HEK293 (cell line): ENCODE measurements around the gene XPOT.
A peak's percentile ranks its signal among the peaks of the same experiment; 100 is the strongest.

ENCODE experiments used
- HOXA7 ChIP-seq: sonication (generic); formaldehyde crosslinking; IDR thresholded peaks from 2 replicates; pipeline ENCODE4 v1.8.1; 2022; ENCODE audit warnings: missing genetic modification reagents, borderline replicate concordance
- KLF1 ChIP-seq: fragments of 450-650 bp; formaldehyde crosslinking; IDR thresholded peaks from 2 replicates; pipeline ENCODE4 v1.5.1; 2016; ENCODE audit warnings: missing biosample characterization, missing genetic modification characterization
- PRDM10 ChIP-seq: fragments of 450-650 bp; formaldehyde crosslinking; IDR thresholded peaks from 2 replicates; pipeline ENCODE4 v1.5.1; 2016; ENCODE audit warnings: missing biosample characterization, missing genetic modification characterization
- ZFP69B ChIP-seq: fragments of 450-650 bp; formaldehyde crosslinking; IDR thresholded peaks from 2 replicates; pipeline ENCODE4 v1.5.1; 2016; ENCODE audit warnings: missing biosample characterization, missing genetic modification characterization
- ZNF114 ChIP-seq: fragments of 450-650 bp; formaldehyde crosslinking; IDR thresholded peaks from 2 replicates; pipeline ENCODE4 v1.5.0; 2017; ENCODE audit warnings: missing biosample characterization, missing genetic modification characterization
- ZNF132 ChIP-seq: fragments of 450-650 bp; formaldehyde crosslinking; IDR thresholded peaks from 2 replicates; pipeline ENCODE4 v1.5.1; 2017; ENCODE audit warnings: missing biosample characterization, missing genetic modification characterization, borderline replicate concordance
- ZNF155 ChIP-seq: fragments of 450-650 bp; formaldehyde crosslinking; IDR thresholded peaks from 2 replicates; pipeline ENCODE4 v1.5.1; 2016; ENCODE audit warnings: missing biosample characterization, missing genetic modification characterization
- ZNF174 ChIP-seq: fragments of 450-650 bp; formaldehyde crosslinking; IDR thresholded peaks from 2 replicates; pipeline ENCODE4 v1.5.0; 2017; ENCODE audit warnings: missing biosample characterization, mild to moderate bottlenecking, missing genetic modification characterization
- ZNF184 ChIP-seq: fragments of 450-650 bp; IDR thresholded peaks from 2 replicates; pipeline ENCODE4 v1.5.1; 2018; ENCODE audit warnings: missing biosample characterization, mild to moderate bottlenecking, missing genetic modification characterization
- ZNF202 ChIP-seq: fragments of 450-650 bp; formaldehyde crosslinking; IDR thresholded peaks from 2 replicates; pipeline ENCODE4 v1.5.1; 2016; ENCODE audit warnings: missing biosample characterization, missing genetic modification characterization, borderline replicate concordance
- ZNF292 ChIP-seq: fragments of 450-650 bp; formaldehyde crosslinking; IDR thresholded peaks from 2 replicates; pipeline ENCODE4 v1.5.1; 2016; ENCODE audit warnings: low read depth, missing biosample characterization, missing genetic modification characterization, borderline replicate concordance
- ZNF366 ChIP-seq: fragments of 450-650 bp; formaldehyde crosslinking; conservative IDR thresholded peaks from 2 replicates; pipeline ENCODE4 v1.5.1; 2016; ENCODE audit warnings: missing biosample characterization, missing genetic modification characterization
- ZNF391 ChIP-seq: fragments of 450-650 bp; formaldehyde crosslinking; IDR thresholded peaks from 2 replicates; pipeline ENCODE4 v1.5.1; 2016; ENCODE audit warnings: low read depth, missing biosample characterization, missing genetic modification characterization, borderline replicate concordance
- ZNF404 ChIP-seq: fragments of 450-650 bp; formaldehyde crosslinking; IDR thresholded peaks from 2 replicates; pipeline ENCODE4 v1.5.1; 2017; ENCODE audit warnings: missing biosample characterization, missing genetic modification characterization
- ZNF473 ChIP-seq: fragments of 450-650 bp; formaldehyde crosslinking; IDR thresholded peaks from 2 replicates; pipeline ENCODE4 v1.5.1; 2017; ENCODE audit warnings: missing biosample characterization, missing genetic modification characterization
- ZNF501 ChIP-seq: fragments of 450-650 bp; formaldehyde crosslinking; IDR thresholded peaks from 2 replicates; pipeline ENCODE4 v1.5.1; 2016; ENCODE audit warnings: missing biosample characterization, missing genetic modification characterization
- ZNF514 ChIP-seq: fragments of 450-650 bp; formaldehyde crosslinking; IDR thresholded peaks from 2 replicates; pipeline ENCODE4 v1.5.1; 2016; ENCODE audit warnings: missing biosample characterization, missing genetic modification characterization
- ZNF549 ChIP-seq: fragments of 450-650 bp; IDR thresholded peaks from 2 replicates; pipeline ENCODE4 v1.5.1; 2018; ENCODE audit warnings: missing biosample characterization, missing genetic modification characterization, mild to moderate bottlenecking, inconsistent platforms, moderate library complexity
- ZNF555 ChIP-seq: fragments of 450-650 bp; formaldehyde crosslinking; conservative IDR thresholded peaks from 2 replicates; pipeline ENCODE4 v1.5.1; 2017; ENCODE audit warnings: missing biosample characterization, mild to moderate bottlenecking, missing genetic modification characterization, inconsistent platforms
- ZNF596 ChIP-seq: fragments of 450-650 bp; IDR thresholded peaks from 2 replicates; pipeline ENCODE4 v1.5.0; 2018; ENCODE audit warnings: missing biosample characterization, mild to moderate bottlenecking, missing genetic modification characterization, moderate library complexity
- ZNF610 ChIP-seq: fragments of 450-650 bp; formaldehyde crosslinking; IDR thresholded peaks from 2 replicates; pipeline ENCODE4 v1.5.1; 2016; ENCODE audit warnings: missing biosample characterization, missing genetic modification characterization, borderline replicate concordance
- ZNF623 ChIP-seq: fragments of 450-650 bp; formaldehyde crosslinking; IDR thresholded peaks from 2 replicates; pipeline ENCODE4 v1.5.1; 2016; ENCODE audit warnings: missing biosample characterization, missing genetic modification characterization
- ZNF664 ChIP-seq: fragments of 450-650 bp; formaldehyde crosslinking; IDR thresholded peaks from 2 replicates; pipeline ENCODE4 v1.5.1; 2016; ENCODE audit warnings: missing biosample characterization, missing genetic modification characterization
- ZNF76 ChIP-seq: fragments of 450-650 bp; formaldehyde crosslinking; IDR thresholded peaks from 2 replicates; pipeline ENCODE4; 2016; ENCODE audit warnings: low read depth, missing biosample characterization, missing genetic modification characterization, borderline replicate concordance
- ZNF777 ChIP-seq: fragments of 450-650 bp; formaldehyde crosslinking; IDR thresholded peaks from 2 replicates; pipeline ENCODE4 v1.5.1; 2017; ENCODE audit warnings: missing biosample characterization, missing genetic modification characterization, borderline replicate concordance
- TF ChIP-seq, protein P1 (sequence below): fragments of 450-650 bp; formaldehyde crosslinking; IDR thresholded peaks from 2 replicates; pipeline ENCODE4 v1.5.1; 2016; ENCODE audit warnings: missing biosample characterization, missing genetic modification characterization
- TF ChIP-seq, protein P2 (sequence below): fragments of 450-650 bp; formaldehyde crosslinking; IDR thresholded peaks from 2 replicates; pipeline ENCODE4 v1.5.1; 2016; ENCODE audit warnings: missing biosample characterization, missing genetic modification characterization
- TF ChIP-seq, protein P3 (sequence below): fragments of 450-650 bp; formaldehyde crosslinking; IDR thresholded peaks from 2 replicates; pipeline ENCODE4 v1.5.1; 2017; ENCODE audit warnings: missing biosample characterization, missing genetic modification characterization
- TF ChIP-seq, protein P4 (sequence below): fragments of 450-650 bp; formaldehyde crosslinking; IDR thresholded peaks from 2 replicates; pipeline ENCODE4 v1.5.1; 2016; ENCODE audit warnings: missing biosample characterization, missing genetic modification characterization, borderline replicate concordance

The XPOT gene

DNA sequence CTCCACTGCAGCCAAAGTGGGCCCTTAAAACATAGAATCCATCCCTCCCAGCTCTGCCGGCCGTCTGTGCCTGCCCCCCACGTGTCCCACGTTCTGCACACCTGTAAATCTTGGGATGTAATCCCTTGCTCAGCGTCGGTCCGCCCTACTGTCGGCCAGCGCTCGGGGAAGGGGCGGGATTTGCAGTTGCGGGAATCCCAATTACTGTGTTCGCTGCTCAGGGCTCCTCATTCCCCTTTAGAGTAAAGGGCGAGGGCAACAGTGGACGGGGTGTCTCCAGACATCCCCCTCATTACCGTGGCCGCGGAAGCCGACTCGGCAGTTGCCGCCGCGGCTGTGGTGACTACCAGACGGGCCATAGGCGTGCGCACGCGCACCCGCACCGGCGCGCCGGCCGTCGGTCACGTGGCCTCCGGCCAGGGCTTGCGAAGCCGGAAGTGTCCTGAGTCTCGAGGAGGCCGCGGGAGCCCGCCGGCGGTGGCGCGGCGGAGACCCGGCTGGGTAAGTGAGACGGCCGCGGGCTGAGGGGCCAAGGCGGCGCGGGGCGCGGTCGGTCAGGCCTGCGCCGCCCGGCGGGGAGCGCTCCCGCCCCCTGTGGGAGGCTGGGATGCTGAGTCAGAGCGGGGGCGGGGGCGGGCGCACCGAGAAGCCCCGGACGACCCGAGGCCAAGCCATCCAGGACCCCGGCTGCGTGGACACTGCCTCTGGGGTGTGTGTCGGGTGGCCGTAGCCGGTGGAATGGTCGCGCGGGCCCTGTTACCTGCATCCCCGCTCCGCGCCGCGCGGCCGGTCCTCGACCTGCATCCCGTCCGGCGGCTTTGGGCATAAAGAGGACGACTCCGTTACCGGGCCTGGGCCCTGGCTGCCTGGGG, 47.7 kb downstream of the XPOT start, which contains the start of gene TBK1 (continued):
- TF ChIP-seq ZNF777 (tag by site-specific recombination) (no peak), ZNF292 (tag by site-specific recombination) (no peak), ZNF391 (tag by site-specific recombination) (no peak), ZNF664 (tag by site-specific recombination) (no peak), ZNF114 (tag by site-specific recombination) (no peak), ZNF184 (tag by site-specific recombination) (no peak), ZFP69B (0 out of 2 replicates have a peak, but pooled peaks have one; percentile 33), ZNF610 (no peak), ZNF549 (tag by site-specific recombination) (0 out of 2 replicates have a peak, but pooled peaks have one; percentile 34), HOXA7 (CRISPR knock-in tag) (no peak), ZNF202 (tag by site-specific recombination) (no peak), ZNF623 (tag by site-specific recombination) (no peak), ZNF174 (tag by site-specific recombination) (no peak), PRDM10 (tag by site-specific recombination) (no peak), ZNF404 (tag by site-specific recombination) (no peak), KLF1 (tag by site-specific recombination) (peak; percentile 55; the same call in 1 of the 2 replicates), ZNF555 (tag by site-specific recombination) (no peak), ZNF501 (tag by site-specific recombination) (peak; percentile 61), ZNF76 (tag by site-specific recombination) (peak; percentile 69), ZNF596 (tag by site-specific recombination) (0 out of 2 replicates have a peak, but pooled peaks have one; percentile 46), ZNF155 (no peak), ZNF473 (tag by site-specific recombination) (no peak), ZNF514 (tag by site-specific recombination) (no peak), ZNF366 (tag by site-specific recombination) (peak; percentile 61; the same call in 1 of the 2 replicates), ZNF132 (no peak)
- TF ChIP-seq, protein P1, sequence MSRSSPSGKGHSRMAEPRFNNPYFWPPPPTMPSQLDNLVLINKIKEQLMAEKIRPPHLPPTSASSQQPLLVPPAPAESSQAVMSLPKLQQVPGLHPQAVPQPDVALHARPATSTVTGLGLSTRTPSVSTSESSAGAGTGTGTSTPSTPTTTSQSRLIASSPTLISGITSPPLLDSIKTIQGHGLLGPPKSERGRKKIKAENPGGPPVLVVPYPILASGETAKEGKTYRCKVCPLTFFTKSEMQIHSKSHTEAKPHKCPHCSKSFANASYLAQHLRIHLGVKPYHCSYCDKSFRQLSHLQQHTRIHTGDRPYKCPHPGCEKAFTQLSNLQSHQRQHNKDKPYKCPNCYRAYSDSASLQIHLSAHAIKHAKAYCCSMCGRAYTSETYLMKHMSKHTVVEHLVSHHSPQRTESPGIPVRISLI (tag by site-specific recombination): no peak
- TF ChIP-seq, protein P2, sequence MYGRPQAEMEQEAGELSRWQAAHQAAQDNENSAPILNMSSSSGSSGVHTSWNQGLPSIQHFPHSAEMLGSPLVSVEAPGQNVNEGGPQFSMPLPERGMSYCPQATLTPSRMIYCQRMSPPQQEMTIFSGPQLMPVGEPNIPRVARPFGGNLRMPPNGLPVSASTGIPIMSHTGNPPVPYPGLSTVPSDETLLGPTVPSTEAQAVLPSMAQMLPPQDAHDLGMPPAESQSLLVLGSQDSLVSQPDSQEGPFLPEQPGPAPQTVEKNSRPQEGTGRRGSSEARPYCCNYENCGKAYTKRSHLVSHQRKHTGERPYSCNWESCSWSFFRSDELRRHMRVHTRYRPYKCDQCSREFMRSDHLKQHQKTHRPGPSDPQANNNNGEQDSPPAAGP (tag by site-specific recombination): no peak
- TF ChIP-seq, protein P3, sequence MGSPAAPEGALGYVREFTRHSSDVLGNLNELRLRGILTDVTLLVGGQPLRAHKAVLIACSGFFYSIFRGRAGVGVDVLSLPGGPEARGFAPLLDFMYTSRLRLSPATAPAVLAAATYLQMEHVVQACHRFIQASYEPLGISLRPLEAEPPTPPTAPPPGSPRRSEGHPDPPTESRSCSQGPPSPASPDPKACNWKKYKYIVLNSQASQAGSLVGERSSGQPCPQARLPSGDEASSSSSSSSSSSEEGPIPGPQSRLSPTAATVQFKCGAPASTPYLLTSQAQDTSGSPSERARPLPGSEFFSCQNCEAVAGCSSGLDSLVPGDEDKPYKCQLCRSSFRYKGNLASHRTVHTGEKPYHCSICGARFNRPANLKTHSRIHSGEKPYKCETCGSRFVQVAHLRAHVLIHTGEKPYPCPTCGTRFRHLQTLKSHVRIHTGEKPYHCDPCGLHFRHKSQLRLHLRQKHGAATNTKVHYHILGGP: no peak
- TF ChIP-seq, protein P4, sequence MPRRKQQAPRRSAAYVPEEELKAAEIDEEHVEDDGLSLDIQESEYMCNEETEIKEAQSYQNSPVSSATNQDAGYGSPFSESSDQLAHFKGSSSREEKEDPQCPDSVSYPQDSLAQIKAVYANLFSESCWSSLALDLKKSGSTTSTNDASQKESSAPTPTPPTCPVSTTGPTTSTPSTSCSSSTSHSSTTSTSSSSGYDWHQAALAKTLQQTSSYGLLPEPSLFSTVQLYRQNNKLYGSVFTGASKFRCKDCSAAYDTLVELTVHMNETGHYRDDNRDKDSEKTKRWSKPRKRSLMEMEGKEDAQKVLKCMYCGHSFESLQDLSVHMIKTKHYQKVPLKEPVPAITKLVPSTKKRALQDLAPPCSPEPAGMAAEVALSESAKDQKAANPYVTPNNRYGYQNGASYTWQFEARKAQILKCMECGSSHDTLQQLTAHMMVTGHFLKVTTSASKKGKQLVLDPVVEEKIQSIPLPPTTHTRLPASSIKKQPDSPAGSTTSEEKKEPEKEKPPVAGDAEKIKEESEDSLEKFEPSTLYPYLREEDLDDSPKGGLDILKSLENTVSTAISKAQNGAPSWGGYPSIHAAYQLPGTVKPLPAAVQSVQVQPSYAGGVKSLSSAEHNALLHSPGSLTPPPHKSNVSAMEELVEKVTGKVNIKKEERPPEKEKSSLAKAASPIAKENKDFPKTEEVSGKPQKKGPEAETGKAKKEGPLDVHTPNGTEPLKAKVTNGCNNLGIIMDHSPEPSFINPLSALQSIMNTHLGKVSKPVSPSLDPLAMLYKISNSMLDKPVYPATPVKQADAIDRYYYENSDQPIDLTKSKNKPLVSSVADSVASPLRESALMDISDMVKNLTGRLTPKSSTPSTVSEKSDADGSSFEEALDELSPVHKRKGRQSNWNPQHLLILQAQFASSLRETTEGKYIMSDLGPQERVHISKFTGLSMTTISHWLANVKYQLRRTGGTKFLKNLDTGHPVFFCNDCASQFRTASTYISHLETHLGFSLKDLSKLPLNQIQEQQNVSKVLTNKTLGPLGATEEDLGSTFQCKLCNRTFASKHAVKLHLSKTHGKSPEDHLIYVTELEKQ (tag by site-specific recombination): no peak
